Activated T-cell treated with anti-CD3 and anti-CD28 coated beads, Interleukin-2, amount 50 U/mL, for 4 hours (primary cell): ENCODE data around the gene BZW2. TPM values are rescaled to one million over a fixed set of nuclear protein-coding genes. Genes with fewer than 3 reads are reported as not detected.

Experiments
- ATAC-seq, 2 donors: fragments of 200-7000 bp; cut with Tn5 transposase; one replicate each; pipeline ENCODE4 v1.10.0; 2021
- DNase-seq: peaks from one replicate; pipeline ENCODE4 v3.0.0-alpha.2; 2020
- H3K27me3 Mint-ChIP-seq: one replicate; pipeline ENCODE4 v1.8.0; 2021; ENCODE audit warnings: low read depth, mixed read lengths
- H3K36me3 Mint-ChIP-seq: one replicate; pipeline ENCODE4 v1.8.0; 2022; ENCODE audit warnings: mixed read lengths; ENCODE audit not compliant: insufficient read depth
- H3K4me1 Mint-ChIP-seq: one replicate; pipeline ENCODE4 v1.8.0; 2021; ENCODE audit warnings: low read depth, mixed read lengths
- H3K4me3 Mint-ChIP-seq: one replicate; pipeline ENCODE4 v1.8.0; 2021; ENCODE audit warnings: mild to moderate bottlenecking, moderate library complexity, mixed read lengths
- H3K9me3 Mint-ChIP-seq: one replicate; pipeline ENCODE4 v1.8.0; 2021; ENCODE audit warnings: mixed read lengths
- total RNA-seq, 3 donors: library from RNA; stranded (reverse); gene quantifications; one replicate each; pipeline ENCODE4 v1.2.1, GENCODE V29; 2021

BZW2 gene
- total RNA-seq, 3 donors from 2014 or later = 116 to 135 (median 127) TPM

GRCh38 chr7:16634271-16634738 is 11.7 kb upstream of the BZW2 start:
- Mint-ChIP-seq H3K4me1 (no peaks in the 10 kb centered on the region), H3K9me3 (no peaks in the 10 kb centered on the region), H3K36me3 (peaks cover 14% of the 10 kb centered on the region), H3K27me3 (no peaks in the 10 kb centered on the region), H3K4me3 (no peak overlapping the region)
- DNase-seq = no peak
- ATAC-seq = no peak

GRCh38 chr7:16636555-16637101 is 9.4 kb upstream of the BZW2 start:
- ATAC-seq = no peak
- Mint-ChIP-seq H3K36me3 (peaks cover 14% of the 10 kb centered on the region), H3K9me3 (no peaks in the 10 kb centered on the region)

DNA sequence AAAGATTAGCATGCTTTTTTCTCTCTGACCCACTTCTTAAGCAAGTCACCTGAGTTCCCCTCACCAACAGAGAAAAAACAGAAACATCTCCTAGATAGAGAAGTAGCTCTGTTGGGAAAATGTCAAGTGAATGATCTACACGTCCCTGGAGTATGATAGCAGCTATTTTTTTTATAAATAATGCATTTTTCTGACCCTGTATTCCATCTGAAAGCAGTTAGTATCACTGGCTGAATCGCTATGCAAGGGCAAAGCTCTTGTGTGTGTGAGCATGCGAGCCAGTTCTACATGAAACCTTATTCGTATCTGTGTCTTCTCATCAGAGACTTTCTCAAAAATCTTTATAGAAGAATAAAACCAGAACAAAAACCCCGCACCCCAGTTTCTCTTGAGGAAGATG is 8.6 kb upstream of the BZW2 start:
- DNase-seq (no peak), ATAC-seq (no peak)
- Mint-ChIP-seq H3K4me1 (peaks cover 2% of the 10 kb centered on the region), H3K27me3 (no peaks in the 10 kb centered on the region), H3K36me3 (peaks cover 10% of the 10 kb centered on the region), H3K4me3 (no peak overlapping the region), H3K9me3 (no peaks in the 10 kb centered on the region)

More at GRCh38 chr7:16636555-16637101, 9.4 kb upstream of the BZW2 start:
- H3K27me3 Mint-ChIP-seq = no peaks in the 10 kb centered on the region
- H3K4me3 Mint-ChIP-seq = no peak overlapping the region
- DNase-seq = no peak
- H3K4me1 Mint-ChIP-seq = no peaks in the 10 kb centered on the region

DNA sequence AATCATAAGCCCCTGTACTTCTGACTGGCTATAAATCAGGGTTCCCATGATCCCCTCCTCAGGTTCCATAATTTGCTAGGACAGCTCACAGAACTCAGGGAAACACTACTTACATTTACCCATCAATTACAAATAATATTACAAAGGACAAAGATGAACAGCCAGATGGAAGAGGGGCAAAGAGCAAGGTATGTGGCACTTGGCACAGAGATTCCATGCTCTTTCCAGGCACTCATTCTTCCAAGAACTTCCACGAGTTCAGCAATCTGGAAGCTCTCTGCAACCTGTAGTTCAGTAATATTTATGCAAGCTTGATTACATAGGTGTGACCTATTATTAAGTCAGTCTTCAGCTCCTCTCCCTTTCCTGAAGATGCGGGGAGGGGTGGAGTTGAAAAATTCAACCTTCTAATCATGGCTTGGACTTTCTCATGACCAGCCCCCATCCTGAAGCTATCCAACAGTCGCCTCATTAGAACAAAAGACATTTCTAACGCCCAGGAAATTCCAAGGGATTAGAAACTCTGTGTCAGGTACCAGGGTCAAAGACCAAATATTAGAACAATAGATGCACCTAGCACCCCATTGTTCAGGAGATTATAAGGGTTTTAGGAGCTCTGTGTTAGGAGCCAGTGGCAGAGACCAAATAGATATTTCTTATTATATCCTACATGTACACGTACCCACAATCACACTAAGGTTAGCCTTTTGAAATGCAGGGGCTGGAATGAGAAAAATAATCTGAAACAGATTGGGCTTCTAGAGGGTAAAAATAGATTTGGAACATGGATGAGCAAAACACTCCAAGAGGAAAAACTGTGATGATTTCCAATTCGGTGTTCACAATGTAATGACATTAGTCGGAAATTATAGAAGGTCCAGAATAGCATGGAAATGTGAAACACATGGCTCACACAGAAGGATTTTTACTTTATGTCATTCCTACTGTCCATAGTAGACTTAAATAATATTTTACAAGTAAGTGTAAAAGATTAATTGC is 7.4 kb upstream of the BZW2 start:
- ATAC-seq (no peak), DNase-seq (no peak)
- Mint-ChIP-seq H3K4me3 (no peak overlapping the region), H3K27me3 (no peaks in the 10 kb centered on the region), H3K4me1 (peaks cover 8% of the 10 kb centered on the region), H3K9me3 (no peaks in the 10 kb centered on the region), H3K36me3 (peaks cover 8% of the 10 kb centered on the region)

DNA sequence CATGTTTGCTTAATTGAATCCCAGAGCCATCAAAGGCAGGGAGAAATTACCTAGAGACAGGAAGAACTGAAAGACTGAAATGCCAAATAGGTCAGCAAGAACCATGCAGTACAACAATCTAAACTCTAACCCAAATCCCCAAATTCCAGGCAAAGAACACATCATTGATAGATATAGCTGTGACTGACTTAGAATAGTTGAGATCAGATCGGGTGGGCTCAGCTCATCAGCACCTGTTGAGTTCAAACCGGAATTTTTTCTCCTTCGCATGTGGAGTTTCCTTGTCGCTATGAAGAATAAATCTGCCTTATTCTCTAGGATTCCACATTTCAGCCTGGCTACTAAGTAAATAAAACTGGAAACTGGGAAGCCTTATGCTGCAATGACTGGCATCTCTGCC is 1.8 kb upstream of the BZW2 start:
- Mint-ChIP-seq H3K4me3 (peak overlapping the region; percentile 94), H3K4me1 (peaks cover 45% of the 10 kb centered on the region), H3K36me3 (peaks cover 15% of the 10 kb centered on the region), H3K27me3 (no peaks in the 10 kb centered on the region), H3K9me3 (no peaks in the 10 kb centered on the region)
- DNase-seq = no peak
- no peak for ATAC-seq

GRCh38 chr7:16644636-16645592 is 1.1 kb upstream of the BZW2 start:
- H3K4me3 Mint-ChIP-seq = peak overlapping the region; percentile 94
- no peaks in the 10 kb centered on the region for H3K9me3 Mint-ChIP-seq
- ATAC-seq (peak; percentile 15 to 18), DNase-seq (peak; percentile 39)
- no peaks in the 10 kb centered on the region for H3K27me3 Mint-ChIP-seq
- H3K36me3 Mint-ChIP-seq = peaks cover 18% of the 10 kb centered on the region
- H3K4me1 Mint-ChIP-seq = peaks cover 50% of the 10 kb centered on the region

DNA sequence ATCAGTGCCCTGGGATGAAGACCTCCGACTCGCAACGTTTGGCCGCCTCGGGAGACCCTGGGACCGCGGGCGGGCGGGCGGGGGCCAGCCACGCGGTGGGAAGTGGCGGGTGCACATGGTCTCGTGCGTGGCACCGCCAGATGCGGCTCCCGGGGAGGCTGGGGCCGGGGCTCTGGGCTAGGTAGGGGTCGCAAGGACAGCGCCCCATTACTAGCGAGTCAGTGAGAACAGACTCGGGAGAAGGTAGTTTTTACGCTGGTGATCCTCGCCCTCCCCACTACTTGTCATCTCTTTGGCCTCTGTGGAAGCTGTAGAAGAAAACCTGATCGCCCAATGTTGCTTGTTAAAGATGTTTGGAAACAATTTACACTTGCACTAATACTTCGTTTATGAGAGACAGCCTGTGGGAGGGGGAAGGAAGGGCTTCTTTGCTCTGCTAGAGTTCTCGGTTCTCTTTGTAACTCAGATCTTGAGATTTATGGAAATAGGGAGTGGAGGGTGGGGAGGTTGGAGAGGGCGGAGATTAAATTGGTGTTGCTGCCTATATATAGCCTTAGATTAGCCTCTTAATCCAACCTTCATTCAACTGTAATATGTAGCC is 591 bp downstream of the BZW2 start:
- no peak for DNase-seq
- Mint-ChIP-seq H3K27me3 (no peaks in the 10 kb centered on the region), H3K9me3 (no peaks in the 10 kb centered on the region), H3K4me3 (peak overlapping the region; percentile 94), H3K4me1 (peaks cover 63% of the 10 kb centered on the region), H3K36me3 (peaks cover 22% of the 10 kb centered on the region)
- ATAC-seq = peak in 1 of 2 donors; percentile 6

DNA sequence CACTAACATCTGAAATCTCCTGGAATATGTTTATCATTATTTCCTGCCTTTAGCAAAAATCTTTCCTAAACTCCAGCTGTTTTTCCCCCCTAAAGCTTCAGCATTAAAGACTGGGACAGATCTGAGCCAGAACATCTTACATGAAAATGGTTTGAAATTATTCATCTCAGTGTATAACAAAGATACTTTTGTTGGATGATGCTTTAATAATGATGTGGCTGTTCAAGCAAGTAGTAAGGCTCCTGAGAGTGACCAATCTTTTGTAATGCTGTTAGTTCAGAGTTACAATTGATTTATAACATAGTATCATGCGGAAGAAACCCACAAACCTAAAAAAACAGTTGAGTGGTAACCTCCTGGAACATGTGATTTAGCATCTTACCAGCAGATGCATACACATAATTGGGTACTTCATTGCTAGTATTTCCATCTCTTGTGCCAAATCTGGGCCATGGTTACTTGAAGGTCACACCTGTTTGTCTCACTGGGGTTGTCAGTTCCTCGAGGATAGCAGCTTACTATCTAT is 1.5 kb downstream of the BZW2 start:
- no peaks in the 10 kb centered on the region for H3K9me3 Mint-ChIP-seq

DNA sequence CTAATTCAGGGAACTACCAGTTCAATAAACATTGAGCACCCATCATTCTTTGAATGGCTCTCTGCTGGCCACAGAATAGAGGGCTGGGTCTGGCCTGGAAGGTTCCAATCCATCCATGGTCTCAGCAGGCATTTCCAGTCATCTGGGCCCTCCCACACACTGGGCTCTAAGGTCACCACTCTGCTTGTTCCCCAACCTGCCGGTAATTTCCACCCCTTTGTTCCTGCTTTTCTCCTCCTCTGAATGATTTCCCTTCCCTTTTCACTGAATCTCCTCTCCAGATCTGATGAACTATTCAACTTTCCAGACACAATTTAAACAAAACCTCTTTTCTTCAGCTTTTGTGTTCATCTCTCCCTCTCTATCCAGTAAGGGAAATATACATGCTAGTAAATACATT is 2.6 kb downstream of the BZW2 start:
- peaks cover 26% of the 10 kb centered on the region for H3K36me3 Mint-ChIP-seq
- peak overlapping the region; percentile 94 for H3K4me3 Mint-ChIP-seq
- no peaks in the 10 kb centered on the region for H3K27me3 Mint-ChIP-seq
- DNase-seq = no peak
- no peaks in the 10 kb centered on the region for H3K9me3 Mint-ChIP-seq
- ATAC-seq = no peak
- H3K4me1 Mint-ChIP-seq = peaks cover 71% of the 10 kb centered on the region

More for the DNA sequence above, 1.5 kb downstream of the BZW2 start:
- no peak for DNase-seq
- peaks cover 71% of the 10 kb centered on the region for H3K4me1 Mint-ChIP-seq
- H3K27me3 Mint-ChIP-seq = no peaks in the 10 kb centered on the region
- H3K36me3 Mint-ChIP-seq = peaks cover 22% of the 10 kb centered on the region
- ATAC-seq = no peak
- peak overlapping the region; percentile 94 for H3K4me3 Mint-ChIP-seq

- peaks cover 27% of the 10 kb centered on the region for H3K36me3 Mint-ChIP-seq
- H3K4me1 Mint-ChIP-seq = peaks cover 66% of the 10 kb centered on the region
- no peaks in the 10 kb centered on the region for H3K9me3 Mint-ChIP-seq
- peak overlapping the region; percentile 94 for H3K4me3 Mint-ChIP-seq
- H3K27me3 Mint-ChIP-seq = no peaks in the 10 kb centered on the region
- DNase-seq (no peak), ATAC-seq (no peak)
These were observed 3.2 kb downstream of the BZW2 start for GRCh38 chr7:16649196-16649595.

DNA sequence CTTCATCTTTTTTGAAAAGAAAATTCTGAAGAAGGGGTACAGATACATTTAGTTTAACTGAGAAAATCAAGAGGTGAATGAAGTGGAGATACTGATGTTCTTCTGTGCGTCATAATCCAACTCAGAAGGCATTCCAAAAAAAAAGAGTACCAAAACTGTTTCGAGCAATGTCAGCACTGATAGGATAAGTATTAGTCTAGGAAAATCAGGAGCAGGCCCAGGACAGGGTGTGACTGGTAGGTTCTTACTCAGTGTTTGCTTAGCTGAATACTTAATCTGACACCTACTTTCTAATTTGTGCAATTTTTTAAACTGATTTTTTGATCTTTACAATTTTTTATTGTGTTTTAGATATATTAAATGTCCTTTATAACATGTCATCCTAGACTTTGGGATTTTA is 4.3 kb downstream of the BZW2 start:
- no peaks in the 10 kb centered on the region for H3K9me3 Mint-ChIP-seq
- ATAC-seq (no peak), DNase-seq (no peak)
- no peaks in the 10 kb centered on the region for H3K27me3 Mint-ChIP-seq
- H3K36me3 Mint-ChIP-seq = peaks cover 27% of the 10 kb centered on the region
- peak overlapping the region; percentile 5 for H3K4me3 Mint-ChIP-seq
- peaks cover 61% of the 10 kb centered on the region for H3K4me1 Mint-ChIP-seq

DNA sequence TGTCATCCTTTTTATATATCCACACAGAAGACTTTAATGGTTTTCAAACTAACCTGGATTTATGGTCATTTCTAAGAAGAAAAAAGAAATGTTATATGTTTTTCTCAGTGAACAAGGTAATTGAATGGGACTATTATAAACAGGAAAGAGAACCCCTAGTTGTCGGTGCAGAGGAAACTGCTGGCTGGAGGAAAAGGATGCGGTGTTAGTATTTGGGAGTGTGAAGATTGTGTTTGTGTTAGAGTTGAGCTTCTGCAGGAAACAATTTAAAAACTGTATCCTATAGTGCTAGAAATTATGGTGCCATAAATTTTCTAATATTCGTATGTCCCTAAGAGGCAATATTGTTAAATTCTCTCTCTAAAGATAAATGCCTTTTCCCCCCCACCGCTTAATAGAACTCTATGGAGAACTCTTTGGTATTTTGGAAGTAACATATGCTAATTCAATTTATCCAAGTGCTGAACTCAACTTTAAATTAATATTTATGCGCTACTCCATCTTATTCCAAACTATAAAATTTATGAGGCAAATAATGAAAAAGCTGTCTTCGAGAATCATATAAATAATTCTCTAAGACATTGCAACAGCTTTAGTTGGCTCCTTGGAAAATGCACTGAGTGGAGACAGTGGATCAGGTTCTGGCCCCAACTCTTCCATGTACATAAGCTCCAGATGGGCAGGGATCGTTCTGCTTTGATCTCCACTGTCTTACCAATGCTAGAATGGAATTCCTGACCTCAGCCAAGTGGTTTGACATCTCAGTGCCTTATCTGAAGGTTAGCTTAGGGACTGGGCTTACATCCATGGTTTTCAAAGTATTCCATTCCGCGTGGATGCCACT is 5.6 kb downstream of the BZW2 start:
- DNase-seq = no peak
- H3K9me3 Mint-ChIP-seq = no peaks in the 10 kb centered on the region
- H3K4me3 Mint-ChIP-seq = no peak overlapping the region
- no peaks in the 10 kb centered on the region for H3K27me3 Mint-ChIP-seq
- ATAC-seq = no peak
- peaks cover 28% of the 10 kb centered on the region for H3K36me3 Mint-ChIP-seq
- peaks cover 64% of the 10 kb centered on the region for H3K4me1 Mint-ChIP-seq

- Mint-ChIP-seq H3K9me3 (no peaks in the 10 kb centered on the region), H3K4me3 (no peak overlapping the region), H3K4me1 (peaks cover 62% of the 10 kb centered on the region), H3K27me3 (no peaks in the 10 kb centered on the region), H3K36me3 (peaks cover 29% of the 10 kb centered on the region)
- no peak for ATAC-seq
- DNase-seq = no peak
These were observed 6.2 kb downstream of the BZW2 start for GRCh38 chr7:16652240-16652583.
